ENCODE results near the gene PLA2G15.

Gene PLA2G15

GRCh38 chr16:68274441-68274840, 29.3 kb downstream of the PLA2G15 start:
- Histone ChIP-seq H3K9me3 (ENCODE audit: control insufficient read depth, low read depth, low read length) (no peaks in the 10 kb centered on the region), H3K36me3 (ENCODE audit: control insufficient read depth, low read depth, low read length) (peaks cover 13% of the 10 kb centered on the region), H3K4me3 (ENCODE audit: low read length) (no peak overlapping the region), H3K4me1 (ENCODE audit: control insufficient read depth, low read depth, low read length) (no peaks in the 10 kb centered on the region), H3K27me3 (ENCODE audit: control insufficient read depth, insufficient read depth, low read length) (no peaks in the 10 kb centered on the region), H3K27ac (ENCODE audit: low read length) (no peak overlapping the region), H3K9ac (ENCODE audit: low read length) (no peak overlapping the region)

- Histone ChIP-seq H3K4me1 (ENCODE audit: control insufficient read depth, low read depth, low read length) (no peaks in the 10 kb centered on the region), H3K4me3 (ENCODE audit: low read length) (no peak overlapping the region)
Measured at GRCh38 chr16:68275611-68276191, 30.5 kb downstream of the PLA2G15 start.

GRCh38 chr16:68276223-68276622, 31.1 kb downstream of the PLA2G15 start:
- no peak overlapping the region for H3K27ac ChIP-seq (ENCODE audit: low read length)
- H3K9me3 ChIP-seq (ENCODE audit: control insufficient read depth, low read depth, low read length): no peaks in the 10 kb centered on the region
- peaks cover 15% of the 10 kb centered on the region for H3K36me3 ChIP-seq (ENCODE audit: control insufficient read depth, low read depth, low read length)
- H3K27me3 ChIP-seq (ENCODE audit: control insufficient read depth, insufficient read depth, low read length): no peaks in the 10 kb centered on the region
- H3K4me1 ChIP-seq (ENCODE audit: control insufficient read depth, low read depth, low read length): no peaks in the 10 kb centered on the region
- no peak overlapping the region for H3K9ac ChIP-seq (ENCODE audit: low read length)
- no peak overlapping the region for H3K4me3 ChIP-seq (ENCODE audit: low read length)

More at GRCh38 chr16:68275611-68276191, 30.5 kb downstream of the PLA2G15 start:
- no peak overlapping the region for H3K27ac ChIP-seq (ENCODE audit: low read length)
- H3K9ac ChIP-seq (ENCODE audit: low read length): no peak overlapping the region
- H3K9me3 ChIP-seq (ENCODE audit: control insufficient read depth, low read depth, low read length): no peaks in the 10 kb centered on the region
- peaks cover 13% of the 10 kb centered on the region for H3K36me3 ChIP-seq (ENCODE audit: control insufficient read depth, low read depth, low read length)
- no peaks in the 10 kb centered on the region for H3K27me3 ChIP-seq (ENCODE audit: control insufficient read depth, insufficient read depth, low read length)

GRCh38 chr16:68279726-68280558, 34.8 kb downstream of the PLA2G15 start:
- Histone ChIP-seq H3K36me3 (ENCODE audit: control insufficient read depth, low read depth, low read length) (peaks cover 12% of the 10 kb centered on the region), H3K4me3 (ENCODE audit: low read length) (no peak overlapping the region), H3K9ac (ENCODE audit: low read length) (no peak overlapping the region), H3K27me3 (ENCODE audit: control insufficient read depth, insufficient read depth, low read length) (no peaks in the 10 kb centered on the region), H3K9me3 (ENCODE audit: control insufficient read depth, low read depth, low read length) (no peaks in the 10 kb centered on the region), H3K27ac (ENCODE audit: low read length) (no peak overlapping the region), H3K4me1 (ENCODE audit: control insufficient read depth, low read depth, low read length) (no peaks in the 10 kb centered on the region)

- H3K27ac ChIP-seq (ENCODE audit: low read length): no peak overlapping the region
- H3K4me1 ChIP-seq (ENCODE audit: control insufficient read depth, low read depth, low read length): no peaks in the 10 kb centered on the region
- peaks cover 11% of the 10 kb centered on the region for H3K36me3 ChIP-seq (ENCODE audit: control insufficient read depth, low read depth, low read length)
- H3K27me3 ChIP-seq (ENCODE audit: control insufficient read depth, insufficient read depth, low read length): no peaks in the 10 kb centered on the region
- H3K4me3 ChIP-seq (ENCODE audit: low read length): no peak overlapping the region
- no peak overlapping the region for H3K9ac ChIP-seq (ENCODE audit: low read length)
- H3K9me3 ChIP-seq (ENCODE audit: control insufficient read depth, low read depth, low read length): no peaks in the 10 kb centered on the region
Measured at GRCh38 chr16:68281368-68282063, 36.3 kb downstream of the PLA2G15 start.

GRCh38 chr16:68282064-68282452, 36.9 kb downstream of the PLA2G15 start:
- Histone ChIP-seq H3K4me3 (ENCODE audit: low read length) (no peak overlapping the region), H3K27ac (ENCODE audit: low read length) (no peak overlapping the region), H3K4me1 (ENCODE audit: control insufficient read depth, low read depth, low read length) (no peaks in the 10 kb centered on the region)

GRCh38 chr16:68283346-68283745, 38.2 kb downstream of the PLA2G15 start:
- H3K9ac ChIP-seq (ENCODE audit: low read length): no peak overlapping the region
- H3K36me3 ChIP-seq (ENCODE audit: control insufficient read depth, low read depth, low read length): peaks cover 19% of the 10 kb centered on the region
- no peaks in the 10 kb centered on the region for H3K27me3 ChIP-seq (ENCODE audit: control insufficient read depth, insufficient read depth, low read length)
- H3K4me1 ChIP-seq (ENCODE audit: control insufficient read depth, low read depth, low read length): no peaks in the 10 kb centered on the region
- H3K27ac ChIP-seq (ENCODE audit: low read length): no peak overlapping the region
- no peak overlapping the region for H3K4me3 ChIP-seq (ENCODE audit: low read length)
- H3K9me3 ChIP-seq (ENCODE audit: control insufficient read depth, low read depth, low read length): no peaks in the 10 kb centered on the region

More at GRCh38 chr16:68282064-68282452, 36.9 kb downstream of the PLA2G15 start:
- H3K9ac ChIP-seq (ENCODE audit: low read length): no peak overlapping the region
- no peaks in the 10 kb centered on the region for H3K27me3 ChIP-seq (ENCODE audit: control insufficient read depth, insufficient read depth, low read length)
- H3K9me3 ChIP-seq (ENCODE audit: control insufficient read depth, low read depth, low read length): no peaks in the 10 kb centered on the region
- H3K36me3 ChIP-seq (ENCODE audit: control insufficient read depth, low read depth, low read length): peaks cover 11% of the 10 kb centered on the region

- no peak overlapping the region for H3K9ac ChIP-seq (ENCODE audit: low read length)
- H3K4me3 ChIP-seq (ENCODE audit: low read length): no peak overlapping the region
- H3K27ac ChIP-seq (ENCODE audit: low read length): no peak overlapping the region
- H3K9me3 ChIP-seq (ENCODE audit: control insufficient read depth, low read depth, low read length): no peaks in the 10 kb centered on the region
- peaks cover 19% of the 10 kb centered on the region for H3K36me3 ChIP-seq (ENCODE audit: control insufficient read depth, low read depth, low read length)
- no peaks in the 10 kb centered on the region for H3K4me1 ChIP-seq (ENCODE audit: control insufficient read depth, low read depth, low read length)
- no peaks in the 10 kb centered on the region for H3K27me3 ChIP-seq (ENCODE audit: control insufficient read depth, insufficient read depth, low read length)
Measured at GRCh38 chr16:68283801-68284598, 38.8 kb downstream of the PLA2G15 start.

GRCh38 chr16:68284847-68285246, 39.7 kb downstream of the PLA2G15 start:
- no peaks in the 10 kb centered on the region for H3K4me1 ChIP-seq (ENCODE audit: control insufficient read depth, low read depth, low read length)
- H3K4me3 ChIP-seq (ENCODE audit: low read length): no peak overlapping the region
- peaks cover 19% of the 10 kb centered on the region for H3K36me3 ChIP-seq (ENCODE audit: control insufficient read depth, low read depth, low read length)
- H3K9ac ChIP-seq (ENCODE audit: low read length): no peak overlapping the region
- H3K27ac ChIP-seq (ENCODE audit: low read length): no peak overlapping the region
- H3K27me3 ChIP-seq (ENCODE audit: control insufficient read depth, insufficient read depth, low read length): no peaks in the 10 kb centered on the region
- no peaks in the 10 kb centered on the region for H3K9me3 ChIP-seq (ENCODE audit: control insufficient read depth, low read depth, low read length)

- H3K4me3 ChIP-seq (ENCODE audit: low read length): no peak overlapping the region
- H3K27me3 ChIP-seq (ENCODE audit: control insufficient read depth, insufficient read depth, low read length): no peaks in the 10 kb centered on the region
- H3K4me1 ChIP-seq (ENCODE audit: control insufficient read depth, low read depth, low read length): no peaks in the 10 kb centered on the region
- H3K9me3 ChIP-seq (ENCODE audit: control insufficient read depth, low read depth, low read length): no peaks in the 10 kb centered on the region
- H3K9ac ChIP-seq (ENCODE audit: low read length): no peak overlapping the region
- no peak overlapping the region for H3K27ac ChIP-seq (ENCODE audit: low read length)
- peaks cover 21% of the 10 kb centered on the region for H3K36me3 ChIP-seq (ENCODE audit: control insufficient read depth, low read depth, low read length)
Measured at GRCh38 chr16:68285683-68286082, 40.5 kb downstream of the PLA2G15 start.
